HepG2 (cell line): ENCODE measurements around the gene LRR1. TPM values are rescaled to one million over a fixed set of nuclear protein-coding genes. Genes with fewer than 3 reads are reported as not detected.

ENCODE experiments used
- ARNT2 ChIP-seq: sonication (generic); formaldehyde crosslinking; IDR thresholded peaks from 2 replicates; pipeline ENCODE4 v1.8.0; 2022; ENCODE audit warnings: mild to moderate bottlenecking, low read depth, missing genetic modification reagents, moderate library complexity
- BCL6 ChIP-seq: IDR thresholded peaks from 2 replicates; pipeline ENCODE4 v1.6.1; 2016; ENCODE audit warnings: missing genetic modification reagents, missing compliant biosample characterization
- DPF2 ChIP-seq: sonication (generic); formaldehyde crosslinking; IDR thresholded peaks from 2 replicates; pipeline ENCODE4 v1.4.0; 2020; ENCODE audit warnings: mild to moderate bottlenecking, low read depth, missing genetic modification reagents, borderline replicate concordance
- GTF3A ChIP-seq: sonication (generic); formaldehyde crosslinking; conservative IDR thresholded peaks from 2 replicates; pipeline ENCODE4 v1.4.0; 2020; ENCODE audit warnings: mild to moderate bottlenecking, missing genetic modification reagents
- NR1H2 ChIP-seq: sonication (generic); formaldehyde crosslinking; IDR thresholded peaks from 2 replicates; pipeline ENCODE4 v1.8.1; 2022; ENCODE audit warnings: low read depth, missing genetic modification reagents, borderline replicate concordance
- PAF1 ChIP-seq: IDR thresholded peaks from 2 replicates; pipeline ENCODE4 v1.6.1; 2016; ENCODE audit warnings: missing genetic modification reagents, missing compliant biosample characterization
- RARG ChIP-seq: sonication (generic); formaldehyde crosslinking; IDR thresholded peaks from 2 replicates; pipeline ENCODE4 v1.4.0; 2020; ENCODE audit warnings: low read depth, mild to moderate bottlenecking, missing genetic modification reagents
- SP1 ChIP-seq, 2 experiments: fragments of 450-650 bp in 1 of 2; sonication (generic) in 1 of 2; formaldehyde crosslinking in 1 of 2; IDR thresholded peaks; 2 replicates each; pipeline versions ENCODE4 v1.4.0 to v1.6.1; 2016 to 2020; ENCODE audit warnings: missing genetic modification reagents in 1 of 2
- THAP11 ChIP-seq: IDR thresholded peaks from 2 replicates; pipeline ENCODE4 v1.6.1; 2016; ENCODE audit warnings: missing biosample characterization, missing genetic modification reagents
- TSC22D2 ChIP-seq: sonication (generic); formaldehyde crosslinking; IDR thresholded peaks from 2 replicates; pipeline ENCODE4 v1.5.1; 2020; ENCODE audit warnings: missing genetic modification reagents, mild to moderate bottlenecking, borderline replicate concordance
- ZC3H4 ChIP-seq: sonication (generic); formaldehyde crosslinking; IDR thresholded peaks from 2 replicates; pipeline ENCODE4 v1.4.0; 2020; ENCODE audit warnings: missing genetic modification reagents, borderline replicate concordance
- ZFP36 ChIP-seq: fragments of 150-350 bp; IDR thresholded peaks from 2 replicates; pipeline ENCODE4 v1.6.1; 2018; ENCODE audit warnings: borderline replicate concordance, low read length, low read depth; ENCODE audit not compliant: partially characterized antibody
- ZNF460 ChIP-seq: sonication (generic); formaldehyde crosslinking; IDR thresholded peaks from 2 replicates; pipeline ENCODE4 v1.5.1; 2020; ENCODE audit warnings: missing genetic modification reagents, mild to moderate bottlenecking, borderline replicate concordance
- polyA plus RNA-seq, 8 experiments: library from polyadenylated mRNA; depleted of rRNA in 3 of 8; stranded (reverse) in 7 of 8; unstranded in 1 of 8; fragments of >200 nt; fragmentation: Illumina TruSeq in 4 of 8; extraction: Trizol in 4 of 8; gene quantifications; 2 replicates each; pipeline versions ENCODE4 v1.2.1 to v1.2.3, GENCODE V29; 2011 to 2016; ENCODE audit warnings: low read depth in 4 of 8, missing spikeins in 1 of 8, mixed read lengths in 1 of 8; ENCODE audit not compliant: insufficient read depth in 1 of 8
- total RNA-seq, 5 experiments: library from RNA; depleted of rRNA; stranded (reverse); fragments of >200 nt; fragmentation: Illumina TruSeq; extraction: Trizol; gene quantifications; 2 replicates each; pipeline ENCODE4 v1.2.3, GENCODE V29; 2016; ENCODE audit warnings: low read depth in 1 of 5
- TF ChIP-seq, protein P1 (sequence below): sonication (generic); formaldehyde crosslinking; IDR thresholded peaks from 2 replicates; pipeline ENCODE4 v1.4.0; 2020; ENCODE audit warnings: low read depth, mild to moderate bottlenecking, missing genetic modification reagents
- TF ChIP-seq, protein P2 (sequence below): sonication (generic); formaldehyde crosslinking; IDR thresholded peaks from 2 replicates; pipeline ENCODE4 v1.4.0; 2020; ENCODE audit warnings: mild to moderate bottlenecking, missing genetic modification reagents
- TF ChIP-seq, protein P3 (sequence below): IDR thresholded peaks from 2 replicates; pipeline ENCODE4 v1.6.1; 2016; ENCODE audit warnings: low read depth
- TF ChIP-seq, protein P4 (sequence below): sonication (generic); formaldehyde crosslinking; IDR thresholded peaks from 2 replicates; pipeline ENCODE4 v1.8.1; 2023; ENCODE audit warnings: mild to moderate bottlenecking, moderate library complexity, missing genetic modification reagents
- TF ChIP-seq, protein P5 (sequence below): sonication (generic); formaldehyde crosslinking; IDR thresholded peaks from 2 replicates; pipeline ENCODE4 v1.4.0; 2020; ENCODE audit warnings: missing genetic modification reagents
- TF ChIP-seq, protein P6 (sequence below): sonication (generic); formaldehyde crosslinking; IDR thresholded peaks from 2 replicates; pipeline ENCODE4 v1.4.0; 2020; ENCODE audit warnings: missing genetic modification reagents, borderline replicate concordance

LRR1 gene
- total and polyA plus RNA-seq, 2 of the 13 experiments (the other 11 are each of a cell fraction or from before 2014, with no cell fraction given): 7.0 to 36.2 TPM

DNA sequence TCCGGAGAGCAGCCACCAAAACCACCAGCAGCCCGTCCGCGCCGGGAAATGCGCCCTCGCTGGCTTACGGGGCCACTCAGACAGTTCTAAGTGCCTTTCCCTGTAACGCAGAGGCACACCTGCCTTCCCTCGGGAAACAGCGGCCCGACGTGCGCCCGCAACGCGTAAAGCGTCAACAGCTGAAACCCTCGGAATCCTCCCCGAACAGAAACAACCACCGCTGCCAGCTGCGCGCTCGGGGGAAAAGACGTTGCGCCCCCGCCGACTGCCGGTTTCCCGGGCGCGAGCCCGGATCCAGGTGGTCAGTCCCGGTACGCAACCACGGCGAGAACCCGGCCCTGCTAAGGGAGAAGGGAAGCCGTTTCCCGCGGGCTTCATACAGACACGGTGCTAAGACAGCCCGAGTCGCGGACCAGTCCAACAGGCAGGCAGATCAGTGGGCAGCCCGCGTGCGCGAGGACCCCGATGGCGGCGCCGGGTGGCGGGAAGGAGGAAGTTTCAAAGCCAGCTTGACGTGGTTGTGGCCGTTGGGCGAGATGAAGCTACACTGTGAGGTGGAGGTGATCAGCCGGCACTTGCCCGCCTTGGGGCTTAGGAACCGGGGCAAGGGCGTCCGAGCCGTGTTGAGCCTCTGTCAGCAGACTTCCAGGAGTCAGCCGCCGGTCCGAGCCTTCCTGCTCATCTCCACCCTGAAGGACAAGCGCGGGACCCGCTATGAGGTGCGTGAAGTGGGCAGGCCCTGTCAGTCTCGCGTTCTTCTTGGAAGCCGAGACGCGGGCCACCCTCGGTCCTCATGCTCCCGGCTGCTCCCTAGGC lies at the start of gene LRR1 (continued):
- TF ChIP-seq, protein P1, sequence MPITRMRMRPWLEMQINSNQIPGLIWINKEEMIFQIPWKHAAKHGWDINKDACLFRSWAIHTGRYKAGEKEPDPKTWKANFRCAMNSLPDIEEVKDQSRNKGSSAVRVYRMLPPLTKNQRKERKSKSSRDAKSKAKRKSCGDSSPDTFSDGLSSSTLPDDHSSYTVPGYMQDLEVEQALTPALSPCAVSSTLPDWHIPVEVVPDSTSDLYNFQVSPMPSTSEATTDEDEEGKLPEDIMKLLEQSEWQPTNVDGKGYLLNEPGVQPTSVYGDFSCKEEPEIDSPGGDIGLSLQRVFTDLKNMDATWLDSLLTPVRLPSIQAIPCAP (CRISPR knock-in tag): peak; percentile 73; the same call in 1 of the 2 replicates
- TF ChIP-seq SP1 (IDR thresholded peaks at IDR 0.05) (no peak), SP1 (CRISPR knock-in tag; IDR thresholded peaks at IDR 0.05) (peak; percentile 34; the same call in 1 of the 2 replicates), RARG (CRISPR knock-in tag) (no peak), PAF1 (no peak), ZC3H4 (CRISPR knock-in tag) (no peak), TSC22D2 (CRISPR knock-in tag) (peak; percentile 64; the same call in 1 of the 2 replicates), DPF2 (CRISPR knock-in tag) (no peak), ARNT2 (CRISPR knock-in tag) (peak; percentile 61; the same call in 1 of the 2 replicates), THAP11 (CRISPR knock-in tag) (peak; percentile 86), GTF3A (no peak), BCL6 (CRISPR knock-in tag) (peak; percentile 39; the same call in 1 of the 2 replicates), ZFP36 (no peak), ZNF460 (CRISPR knock-in tag) (peak; percentile 70; the same call in 1 of the 2 replicates), NR1H2 (CRISPR knock-in tag) (no peak)
- TF ChIP-seq, protein P2, sequence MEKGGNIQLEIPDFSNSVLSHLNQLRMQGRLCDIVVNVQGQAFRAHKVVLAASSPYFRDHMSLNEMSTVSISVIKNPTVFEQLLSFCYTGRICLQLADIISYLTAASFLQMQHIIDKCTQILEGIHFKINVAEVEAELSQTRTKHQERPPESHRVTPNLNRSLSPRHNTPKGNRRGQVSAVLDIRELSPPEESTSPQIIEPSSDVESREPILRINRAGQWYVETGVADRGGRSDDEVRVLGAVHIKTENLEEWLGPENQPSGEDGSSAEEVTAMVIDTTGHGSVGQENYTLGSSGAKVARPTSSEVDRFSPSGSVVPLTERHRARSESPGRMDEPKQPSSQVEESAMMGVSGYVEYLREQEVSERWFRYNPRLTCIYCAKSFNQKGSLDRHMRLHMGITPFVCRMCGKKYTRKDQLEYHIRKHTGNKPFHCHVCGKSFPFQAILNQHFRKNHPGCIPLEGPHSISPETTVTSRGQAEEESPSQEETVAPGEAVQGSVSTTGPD (CRISPR knock-in tag): no peak
- TF ChIP-seq, protein P3, sequence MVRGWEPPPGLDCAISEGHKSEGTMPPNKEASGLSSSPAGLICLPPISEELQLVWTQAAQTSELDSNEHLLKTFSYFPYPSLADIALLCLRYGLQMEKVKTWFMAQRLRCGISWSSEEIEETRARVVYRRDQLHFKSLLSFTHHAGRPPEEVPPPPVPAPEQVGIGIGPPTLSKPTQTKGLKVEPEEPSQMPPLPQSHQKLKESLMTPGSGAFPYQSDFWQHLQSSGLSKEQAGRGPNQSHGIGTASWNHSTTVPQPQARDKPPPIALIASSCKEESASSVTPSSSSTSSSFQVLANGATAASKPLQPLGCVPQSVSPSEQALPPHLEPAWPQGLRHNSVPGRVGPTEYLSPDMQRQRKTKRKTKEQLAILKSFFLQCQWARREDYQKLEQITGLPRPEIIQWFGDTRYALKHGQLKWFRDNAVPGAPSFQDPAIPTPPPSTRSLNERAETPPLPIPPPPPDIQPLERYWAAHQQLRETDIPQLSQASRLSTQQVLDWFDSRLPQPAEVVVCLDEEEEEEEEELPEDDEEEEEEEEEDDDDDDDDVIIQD (CRISPR knock-in tag): peak; percentile 10; the same call in 1 of the 2 replicates
- TF ChIP-seq, protein P4, sequence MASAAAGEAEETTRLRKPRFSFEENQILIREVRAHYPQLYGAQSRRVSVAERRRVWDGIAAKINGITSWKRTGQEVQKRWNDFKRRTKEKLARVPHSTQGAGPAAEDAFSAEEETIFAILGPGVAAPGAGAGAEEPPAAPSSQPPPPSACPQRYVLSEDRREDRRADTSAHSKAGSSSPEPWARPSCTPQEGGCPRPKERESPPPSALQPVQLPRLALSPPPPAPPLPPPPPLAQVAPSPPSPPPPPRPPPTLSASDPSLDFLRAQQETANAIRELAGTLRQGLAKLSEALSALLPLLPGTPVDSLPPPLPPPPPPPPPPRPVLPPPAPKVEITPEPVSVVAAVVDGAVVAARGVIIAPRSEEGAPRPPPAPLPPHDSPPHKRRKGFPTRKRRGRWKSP: peak; percentile 93
- TF ChIP-seq, protein P5, sequence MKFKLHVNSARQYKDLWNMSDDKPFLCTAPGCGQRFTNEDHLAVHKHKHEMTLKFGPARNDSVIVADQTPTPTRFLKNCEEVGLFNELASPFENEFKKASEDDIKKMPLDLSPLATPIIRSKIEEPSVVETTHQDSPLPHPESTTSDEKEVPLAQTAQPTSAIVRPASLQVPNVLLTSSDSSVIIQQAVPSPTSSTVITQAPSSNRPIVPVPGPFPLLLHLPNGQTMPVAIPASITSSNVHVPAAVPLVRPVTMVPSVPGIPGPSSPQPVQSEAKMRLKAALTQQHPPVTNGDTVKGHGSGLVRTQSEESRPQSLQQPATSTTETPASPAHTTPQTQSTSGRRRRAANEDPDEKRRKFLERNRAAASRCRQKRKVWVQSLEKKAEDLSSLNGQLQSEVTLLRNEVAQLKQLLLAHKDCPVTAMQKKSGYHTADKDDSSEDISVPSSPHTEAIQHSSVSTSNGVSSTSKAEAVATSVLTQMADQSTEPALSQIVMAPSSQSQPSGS (CRISPR knock-in tag): peak; percentile 67
- TF ChIP-seq, protein P6, sequence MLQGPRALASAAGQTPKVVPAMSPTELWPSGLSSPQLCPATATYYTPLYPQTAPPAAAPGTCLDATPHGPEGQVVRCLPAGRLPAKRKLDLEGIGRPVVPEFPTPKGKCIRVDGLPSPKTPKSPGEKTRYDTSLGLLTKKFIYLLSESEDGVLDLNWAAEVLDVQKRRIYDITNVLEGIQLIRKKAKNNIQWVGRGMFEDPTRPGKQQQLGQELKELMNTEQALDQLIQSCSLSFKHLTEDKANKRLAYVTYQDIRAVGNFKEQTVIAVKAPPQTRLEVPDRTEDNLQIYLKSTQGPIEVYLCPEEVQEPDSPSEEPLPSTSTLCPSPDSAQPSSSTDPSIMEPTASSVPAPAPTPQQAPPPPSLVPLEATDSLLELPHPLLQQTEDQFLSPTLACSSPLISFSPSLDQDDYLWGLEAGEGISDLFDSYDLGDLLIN (CRISPR knock-in tag): no peak; the same call in 1 of the 2 replicates
